Left forelimb (tissue), 1 donor: ENCODE measurements around the gene ASXL2.
"Not testable (repeated sequence)": the region's sequence is repeated elsewhere in the genome, so short reads cannot be mapped to it uniquely, and the experiment has no call there.

ENCODE experiments used
- DNase-seq: peaks from one replicate; pipeline ENCODE4 v3.0.0-alpha.2; 2018; ENCODE audit warnings: low spot score

The ASXL2 gene

DNA sequence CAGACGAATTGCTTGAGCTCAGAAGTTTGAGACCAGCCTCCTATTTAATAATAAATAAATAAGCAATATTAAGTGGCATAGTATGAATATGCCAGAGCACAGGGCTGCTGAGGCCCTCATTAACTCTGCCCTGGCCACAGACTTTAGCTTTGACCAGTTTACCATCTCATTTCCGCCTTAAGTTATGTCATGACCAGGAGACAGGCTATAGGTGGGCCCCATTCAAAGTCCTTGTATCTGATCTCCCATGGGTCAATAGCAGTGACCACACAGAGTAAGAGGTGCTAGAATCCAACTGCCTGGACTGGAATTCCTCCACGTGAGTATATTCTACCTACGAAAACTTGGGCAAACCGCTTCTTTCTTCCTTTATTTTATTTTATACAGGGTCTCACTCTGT lies 13.4 kb upstream of the ASXL2 start:
- DNase-seq, result no peak

DNA sequence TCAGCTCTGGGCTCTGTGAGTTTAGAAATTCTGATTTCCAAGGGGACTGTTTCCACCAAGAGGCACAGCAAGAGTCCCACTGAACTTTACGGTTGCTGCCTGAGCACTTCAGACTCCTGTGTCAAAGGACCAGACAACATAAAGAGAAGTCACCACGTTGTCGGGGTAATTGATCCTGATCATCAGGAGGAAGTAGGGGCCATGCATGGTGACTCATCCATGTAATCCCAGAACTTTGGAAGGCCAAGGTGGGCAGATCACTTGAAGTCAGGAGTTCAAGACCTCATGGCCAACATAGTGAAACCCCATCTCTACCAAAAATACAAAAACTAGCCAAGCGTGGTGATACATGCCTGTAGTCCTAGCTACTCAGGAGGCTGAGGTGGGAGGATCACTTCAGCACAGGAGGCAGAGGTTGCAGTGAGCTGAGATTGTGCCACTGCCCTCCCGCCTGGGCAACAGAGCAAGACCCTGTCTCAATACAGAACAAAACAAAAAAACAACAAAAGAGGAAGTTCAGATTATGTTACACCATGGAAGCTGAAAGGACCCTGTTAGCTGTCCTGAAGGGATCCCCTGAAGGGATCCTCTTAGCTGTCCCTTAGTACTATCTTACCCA lies 9.4 kb upstream of the ASXL2 start:
- DNase-seq, result no peak

DNA sequence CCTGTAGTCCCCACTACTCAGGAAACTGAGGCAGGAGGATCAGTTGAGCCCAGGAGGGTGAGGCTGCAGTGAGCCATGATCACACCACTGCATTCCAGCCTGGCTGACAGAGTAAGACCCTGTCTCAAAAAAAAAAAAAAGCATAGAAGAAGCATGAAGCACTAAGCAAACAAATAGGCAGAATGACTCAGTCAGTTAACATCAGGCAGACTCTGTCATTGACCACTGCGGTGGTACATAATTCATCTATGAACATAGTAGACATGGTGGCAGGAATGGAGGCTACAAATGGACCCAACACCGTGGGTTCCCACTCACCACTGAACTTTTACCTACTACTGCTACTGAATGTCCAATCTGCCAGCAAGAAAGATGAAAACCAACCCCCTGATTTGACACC lies 7.6 kb upstream of the ASXL2 start:
- no peak for DNase-seq

DNA sequence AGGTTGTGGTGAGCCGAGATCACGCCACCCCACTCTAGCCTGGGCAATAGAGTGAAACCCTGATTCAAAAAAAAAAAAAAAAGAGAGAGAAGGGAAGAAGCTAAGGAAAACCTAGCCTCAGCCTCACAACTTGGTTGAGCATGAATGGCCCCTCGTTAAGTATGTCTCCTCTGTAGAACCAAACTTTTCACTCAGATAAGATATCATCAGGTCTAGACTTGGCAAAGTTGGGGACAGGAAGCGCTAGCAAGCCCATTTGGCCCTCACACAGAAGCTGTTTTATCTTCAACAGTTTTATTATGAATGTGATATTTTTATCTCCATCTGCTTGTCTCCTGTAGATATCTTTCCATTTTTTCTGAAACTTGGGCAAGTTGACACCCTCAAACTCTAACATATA lies 3.5 kb upstream of the ASXL2 start:
- no peak for DNase-seq

DNA sequence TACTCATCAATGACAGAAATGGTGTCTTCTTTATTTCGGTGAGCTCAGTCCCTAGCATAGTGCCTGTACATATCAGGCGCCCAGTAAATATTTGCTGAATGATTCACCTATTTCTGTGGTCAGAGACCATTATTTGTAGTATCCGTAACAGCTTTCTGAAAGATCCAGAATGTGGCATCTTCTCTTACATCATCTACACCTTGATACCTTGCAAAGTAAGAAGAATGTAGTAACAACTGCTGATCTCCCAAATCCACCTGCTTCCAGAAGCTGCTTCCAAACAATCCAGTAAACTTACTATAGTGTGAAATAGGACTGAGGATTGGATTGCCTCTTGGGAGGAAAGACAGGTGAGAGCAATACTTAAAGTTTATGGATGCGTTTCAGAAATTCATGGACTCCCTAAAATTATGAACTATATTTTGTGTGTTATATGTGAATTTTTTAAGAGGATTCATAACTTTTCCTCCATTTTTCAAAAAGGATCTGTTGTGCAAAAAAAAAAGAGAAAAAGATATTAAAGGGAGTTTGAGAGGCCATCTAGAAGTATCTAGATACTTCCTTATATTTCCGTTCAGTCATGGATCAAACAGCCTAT lies 945 bp upstream of the ASXL2 start:
- DNase-seq, result no peak

DNA sequence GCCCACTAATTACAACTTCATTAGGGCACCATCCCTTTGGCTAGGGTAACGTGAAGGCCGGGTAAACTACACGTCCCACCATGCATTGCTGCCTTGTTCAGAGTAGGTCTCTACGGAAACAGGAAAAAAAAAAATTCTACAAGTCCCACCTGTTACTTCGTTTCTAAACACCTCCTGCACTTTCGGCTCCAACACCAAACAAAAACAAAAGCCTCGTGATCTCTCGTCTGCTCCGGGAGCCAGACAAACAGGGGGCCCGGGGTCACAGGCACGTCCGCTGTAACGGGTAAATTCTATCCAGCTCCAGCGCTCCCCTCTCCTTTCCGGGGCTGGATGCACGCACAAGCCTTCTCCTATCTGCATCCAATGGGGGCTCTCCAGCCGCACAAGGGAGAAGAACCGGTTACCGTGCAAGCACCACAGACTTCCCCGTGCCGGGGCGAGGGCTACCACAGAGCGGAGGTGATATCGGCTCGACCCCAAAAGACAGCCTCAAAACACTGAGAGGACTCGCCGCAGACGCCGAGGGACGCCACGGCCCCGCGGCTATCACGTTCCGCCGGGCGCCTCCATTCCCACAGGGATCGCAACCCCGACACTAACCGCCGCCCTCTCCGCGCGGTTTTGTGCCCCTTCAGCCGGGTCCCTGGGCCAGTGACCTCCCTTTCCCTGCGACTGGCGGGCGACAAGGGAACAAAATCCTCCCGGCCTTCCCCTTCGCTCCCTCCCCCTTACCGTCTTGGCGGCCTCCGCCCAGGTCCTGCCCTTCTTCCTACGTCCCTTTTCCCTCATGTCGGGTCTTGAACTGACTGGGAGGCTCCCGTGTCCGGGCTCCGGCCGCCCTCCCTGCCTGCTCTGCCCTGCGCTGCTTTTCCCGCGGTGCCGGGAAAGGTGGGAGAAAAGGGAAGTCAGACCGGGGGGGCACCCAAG lies 591 bp downstream of the ASXL2 start:
- peak; percentile 75 for DNase-seq

DNA sequence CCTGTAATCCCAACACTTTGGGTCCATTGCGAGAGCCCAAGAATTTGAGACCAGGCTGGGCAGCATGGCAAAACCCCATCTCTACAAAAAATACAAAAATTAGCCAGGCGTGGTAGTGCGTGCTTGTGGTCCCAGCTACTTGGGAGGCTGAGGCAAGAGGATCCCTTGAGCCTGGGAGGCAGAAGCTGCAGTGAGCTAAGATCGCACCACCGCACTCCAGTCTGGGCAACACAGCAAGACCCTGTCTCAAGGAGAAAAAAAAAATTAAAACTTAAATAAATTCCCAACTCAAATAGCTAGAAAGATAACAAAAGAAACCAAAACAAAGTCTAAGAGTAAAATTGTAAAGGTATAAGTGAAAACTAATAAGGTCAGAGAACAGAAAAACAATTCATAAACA lies 6.2 kb downstream of the ASXL2 start:
- DNase-seq, result no peak

DNA sequence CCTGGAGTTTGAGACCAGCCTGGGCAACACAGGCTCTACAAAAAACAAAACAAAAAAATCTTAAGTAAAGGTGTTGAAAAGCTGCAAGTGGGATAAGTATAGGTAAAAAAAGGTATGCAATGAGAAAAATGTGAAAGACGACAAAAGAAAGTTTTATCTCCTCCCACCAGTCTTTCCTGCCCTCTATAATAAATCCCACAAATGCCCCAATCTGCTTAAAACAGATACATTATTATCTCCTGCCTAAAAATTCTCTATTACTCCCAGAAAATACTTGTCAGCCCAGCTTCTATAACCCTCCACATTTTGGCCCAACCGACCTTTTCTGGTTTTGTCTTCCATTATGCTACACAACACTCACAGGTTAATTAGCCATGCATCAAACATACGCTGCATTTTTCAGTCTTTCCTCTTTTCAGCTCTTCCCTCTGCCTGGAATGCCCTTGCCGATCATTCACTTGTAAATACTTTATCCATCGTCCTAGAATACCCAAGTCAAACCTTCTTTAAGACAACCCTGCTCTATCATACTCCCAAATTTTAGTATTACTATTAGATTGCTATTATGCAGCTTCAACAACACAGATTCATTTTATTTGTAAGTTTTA lies 10.8 kb downstream of the ASXL2 start:
- DNase-seq, result no peak

DNA sequence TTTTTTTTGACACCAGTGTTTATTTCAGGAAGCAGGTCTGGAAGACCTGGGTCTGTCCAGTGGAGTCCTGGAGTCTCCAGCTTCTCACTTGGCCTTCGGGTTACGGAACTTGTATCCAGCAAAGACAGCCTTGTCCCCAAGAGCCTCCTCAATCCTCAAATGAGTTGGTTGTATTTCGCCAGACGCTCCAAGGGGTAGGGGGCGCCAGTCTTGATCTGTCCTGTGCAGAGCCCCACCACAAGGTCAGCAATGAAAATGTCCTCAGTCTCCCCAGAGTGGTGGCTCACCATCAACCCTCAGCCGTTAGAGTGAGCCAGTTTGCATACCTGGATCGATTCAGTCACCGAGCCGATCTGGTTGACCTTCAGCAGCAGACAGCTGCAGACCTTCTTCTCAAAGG lies 21.9 kb downstream of the ASXL2 start:
- DNase-seq, result no peak

DNA sequence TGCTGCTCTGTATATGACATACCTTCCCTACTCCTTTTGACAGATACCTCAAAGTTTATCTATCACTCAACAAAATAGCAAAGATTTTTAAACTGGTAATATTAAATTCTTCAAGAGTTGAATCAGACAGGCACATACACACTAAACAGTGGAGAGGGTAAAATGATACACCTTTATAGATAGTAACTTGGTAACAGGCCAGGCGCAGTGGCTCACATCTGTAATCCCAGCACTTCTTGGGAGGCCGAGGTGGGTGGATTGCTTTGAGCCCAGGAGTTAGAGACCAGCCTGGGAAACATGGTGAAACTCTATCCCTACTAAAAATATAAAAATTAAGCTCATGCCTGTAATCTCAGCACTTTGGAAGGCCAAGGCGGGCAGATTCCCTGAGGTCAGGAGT lies 23.2 kb downstream of the ASXL2 start:
- no peak for DNase-seq

DNA sequence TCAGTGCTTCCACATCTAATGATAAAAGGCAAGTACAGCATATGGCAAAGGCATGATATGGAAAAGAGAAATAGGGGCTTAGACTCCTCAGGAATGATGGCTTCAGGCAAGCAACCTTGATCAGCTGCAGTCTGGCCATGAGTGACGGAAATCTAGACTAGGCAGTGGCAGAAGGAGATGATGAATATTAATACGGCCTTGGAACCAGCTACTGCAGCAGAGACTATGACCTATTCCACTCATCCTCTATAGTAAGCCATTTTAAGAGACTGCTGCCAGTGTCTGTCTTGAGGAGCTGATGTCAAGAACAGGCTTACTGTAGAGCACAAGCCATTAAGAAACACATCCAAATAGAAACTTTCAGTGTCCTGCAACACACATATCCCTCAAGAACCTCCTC lies 23.7 kb downstream of the ASXL2 start:
- DNase-seq, result no peak

DNA sequence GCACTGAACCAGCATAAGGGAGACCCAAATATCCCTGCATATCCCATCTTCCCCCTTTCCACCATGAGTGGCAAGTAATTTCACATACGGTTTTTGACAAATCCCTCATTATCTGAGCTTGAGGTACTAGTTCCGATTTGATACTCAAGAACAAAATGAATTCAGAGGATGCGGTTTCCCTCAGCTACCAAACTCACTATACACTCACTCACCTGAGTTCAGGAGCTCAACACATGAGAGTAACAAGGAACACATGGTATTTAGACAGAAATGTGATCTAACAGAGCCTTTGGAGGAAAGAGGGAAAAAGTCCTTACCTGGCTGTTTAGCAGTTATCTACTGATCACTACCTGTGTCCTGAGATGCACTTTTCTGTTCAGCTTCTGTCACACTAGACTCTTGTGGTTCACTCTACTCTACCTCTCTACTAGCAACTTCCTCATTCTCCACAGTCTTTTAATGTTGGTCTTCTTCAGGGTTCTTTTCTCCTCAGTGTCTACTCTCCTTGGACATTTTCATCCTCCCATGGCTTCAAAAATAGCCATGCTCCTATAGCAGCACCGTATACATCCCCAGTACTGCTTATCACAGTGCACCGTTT lies 25.1 kb downstream of the ASXL2 start:
- DNase-seq, result no peak

DNA sequence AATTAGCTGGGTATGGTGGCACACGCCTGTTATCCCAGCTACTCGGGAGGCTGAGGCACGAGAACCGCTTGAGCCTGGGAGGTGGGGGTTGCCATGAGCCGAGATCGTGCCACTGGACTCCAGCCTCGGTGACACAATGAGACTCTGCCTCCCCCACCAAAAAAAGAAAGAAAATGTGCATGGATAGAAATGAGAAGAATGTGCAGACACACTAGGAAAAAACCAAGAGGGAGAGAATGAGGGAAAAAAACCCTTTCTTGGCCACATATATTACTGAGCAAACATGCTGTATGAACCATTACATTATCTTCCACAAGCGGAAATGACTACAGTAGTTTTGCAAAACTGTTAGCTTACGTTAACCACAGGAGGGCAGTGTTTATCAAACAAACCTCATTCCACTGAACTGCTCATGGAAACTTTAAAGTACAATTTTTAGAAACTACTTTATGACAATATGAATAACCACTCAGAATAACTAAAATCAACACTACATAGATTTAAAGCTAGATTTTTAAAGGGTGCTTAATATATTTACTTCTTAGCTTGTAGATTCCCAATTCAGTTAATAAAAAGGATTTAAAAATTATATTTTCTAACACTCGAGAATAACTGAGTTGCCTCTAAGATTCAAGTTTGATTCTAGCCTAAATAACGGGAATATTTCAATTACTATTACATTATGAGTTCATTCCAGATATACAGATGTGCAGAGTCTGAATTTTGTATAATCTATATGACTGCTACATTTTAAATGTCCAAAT lies 26.4 kb downstream of the ASXL2 start:
- no peak for DNase-seq

DNA sequence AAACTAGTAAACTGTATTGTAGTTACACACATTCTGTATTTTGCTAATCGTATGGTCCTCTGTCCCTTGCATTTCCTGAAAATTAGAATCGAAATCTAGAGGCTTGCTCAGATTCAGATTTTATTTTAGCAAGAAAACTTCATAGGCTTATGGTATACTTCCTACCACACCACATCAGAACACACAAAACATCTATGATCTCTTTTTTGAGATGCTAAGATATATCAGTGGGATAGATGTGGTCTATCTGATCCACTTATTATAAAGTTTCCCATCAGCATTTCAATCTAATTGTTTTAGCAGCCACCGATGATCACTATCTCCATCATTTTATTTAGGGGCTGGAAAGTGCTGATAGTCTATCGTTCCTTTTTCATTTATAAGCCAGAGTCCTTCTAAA lies 27.9 kb downstream of the ASXL2 start:
- DNase-seq, result not testable (repeated sequence)

DNA sequence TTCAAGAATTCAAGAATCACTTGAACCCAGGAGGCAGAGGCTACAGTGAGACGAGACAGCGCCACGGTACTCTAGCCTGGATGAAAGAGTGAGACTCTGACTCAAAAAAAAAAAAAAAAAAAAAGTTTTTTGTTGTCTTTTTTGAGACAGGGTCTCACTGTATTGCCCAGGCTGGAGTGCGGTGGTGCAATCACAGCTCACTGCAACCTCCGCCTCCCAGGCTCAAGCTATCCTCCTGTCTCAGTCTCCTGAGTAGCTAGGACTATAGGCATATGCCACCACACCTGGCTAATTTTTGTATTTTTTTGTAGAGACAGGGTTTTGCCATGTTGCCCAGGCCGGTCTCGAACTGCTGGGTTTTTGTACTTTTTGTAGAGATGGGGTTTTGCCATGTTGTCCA lies 28.9 kb downstream of the ASXL2 start:
- not testable (repeated sequence) for DNase-seq

DNA sequence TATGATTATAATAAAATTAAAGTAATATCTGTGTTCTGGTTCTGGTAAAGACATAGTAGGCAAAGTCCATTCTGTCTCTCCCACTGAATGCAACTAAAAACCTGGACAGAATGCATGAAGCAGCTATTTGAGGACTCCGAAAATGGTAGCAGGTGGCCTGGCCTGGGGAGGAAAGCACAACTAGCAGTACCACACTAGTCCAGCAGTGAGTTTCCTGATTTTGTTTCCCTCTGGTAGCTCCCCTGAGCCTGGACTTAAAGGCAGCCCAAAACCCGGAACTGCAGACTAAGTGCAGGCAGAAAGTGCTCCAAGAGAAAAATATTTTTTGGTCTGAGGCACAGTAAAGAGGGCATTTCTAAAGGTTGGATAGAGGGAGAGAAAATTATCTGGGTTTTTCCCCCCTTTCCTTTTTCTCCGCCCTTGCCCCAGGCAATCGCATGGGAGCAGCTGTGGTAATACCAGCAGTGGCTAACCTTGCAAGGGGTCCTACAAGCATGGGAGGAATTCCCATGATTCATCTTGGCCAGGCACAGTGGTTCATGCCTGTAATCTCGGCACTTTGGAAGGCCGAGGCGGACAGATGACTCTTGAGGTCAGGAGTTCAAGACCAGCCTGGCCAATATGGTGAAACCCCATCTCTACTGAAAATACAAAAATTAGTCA lies 32.3 kb downstream of the ASXL2 start:
- DNase-seq, result no peak

DNA sequence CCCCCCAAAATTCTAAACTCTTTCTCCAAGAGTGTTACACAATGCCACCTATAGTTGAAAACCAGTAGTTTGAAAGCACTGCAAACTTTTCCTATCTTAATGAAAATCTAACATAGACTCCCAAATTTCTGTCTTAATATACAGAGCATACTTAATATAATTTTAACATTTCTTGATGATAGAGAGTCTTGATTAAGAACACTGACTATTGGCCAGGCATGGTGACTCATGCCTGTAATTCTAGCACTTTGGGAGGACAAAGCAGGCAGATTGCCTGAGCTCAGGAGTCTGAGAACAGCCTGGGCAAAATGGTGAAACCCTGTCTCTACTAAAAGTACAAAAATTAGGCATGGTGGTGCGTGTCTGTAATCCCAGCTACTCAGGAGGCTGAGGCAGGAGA lies 34.2 kb downstream of the ASXL2 start:
- no peak for DNase-seq

DNA sequence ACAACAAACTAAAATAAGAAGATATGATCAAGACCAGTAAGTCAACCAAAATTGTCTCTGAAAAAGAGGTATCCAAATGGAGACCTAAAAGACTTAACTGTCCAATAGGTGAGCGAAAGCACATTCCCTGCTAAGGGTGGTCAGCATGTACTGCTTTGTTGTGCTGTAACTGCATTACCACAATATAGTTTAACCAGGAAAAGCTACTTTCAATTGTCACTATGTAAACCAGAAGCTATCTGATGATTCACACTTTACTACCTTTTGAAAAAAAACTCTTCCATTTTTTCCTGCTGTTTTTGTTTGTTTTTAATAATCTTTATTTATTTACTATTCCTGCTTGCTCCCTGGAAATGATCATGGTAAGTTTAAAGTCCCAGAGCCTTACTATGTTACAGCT lies 36.1 kb downstream of the ASXL2 start:
- no peak for DNase-seq

DNA sequence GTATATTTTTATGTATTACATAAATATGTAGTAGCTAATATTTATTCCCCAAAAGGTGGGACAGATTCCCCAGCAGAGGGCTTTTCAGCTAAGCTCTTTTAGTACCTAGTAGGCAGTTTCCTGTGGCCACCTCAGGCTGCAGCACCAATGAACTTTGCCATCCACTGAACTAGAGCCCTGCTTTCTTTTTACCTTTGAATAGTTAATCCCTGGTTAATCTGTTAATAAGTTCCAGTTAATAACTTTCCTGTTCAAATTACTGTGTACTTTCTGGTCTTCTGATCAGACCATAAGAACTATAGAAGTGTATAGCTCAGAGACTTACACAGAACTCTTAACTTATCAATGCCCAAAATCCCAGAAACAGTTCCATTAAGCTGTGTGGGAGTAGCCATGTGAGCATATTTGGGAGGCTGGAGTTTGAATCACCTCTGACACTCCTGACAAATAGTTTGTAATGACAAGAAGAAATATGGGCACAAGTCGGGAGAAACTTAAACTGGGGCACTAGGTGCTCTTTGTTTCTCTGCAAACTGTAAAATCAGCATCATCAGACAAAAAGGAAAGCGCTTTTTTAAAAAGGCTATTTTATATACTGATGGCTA lies 40.0 kb downstream of the ASXL2 start:
- no peak for DNase-seq

DNA sequence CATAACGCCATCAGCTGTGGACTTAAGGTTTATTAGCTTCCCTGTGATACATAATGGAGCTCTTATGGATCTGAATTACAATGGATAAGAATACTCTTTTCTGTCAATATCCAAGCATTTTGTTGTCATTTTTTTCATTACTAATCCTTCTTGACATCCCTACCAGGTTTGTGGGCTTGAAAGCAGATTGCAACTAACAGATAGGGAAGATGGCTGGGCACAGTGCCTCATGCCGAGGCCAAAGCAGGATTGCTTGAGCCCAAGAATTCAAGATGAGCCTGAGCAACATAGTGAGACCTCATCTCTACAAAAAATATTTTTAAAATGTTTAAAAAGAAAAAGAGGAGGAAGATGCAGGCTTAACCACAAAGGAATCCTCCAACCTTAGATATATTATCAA lies 42.4 kb downstream of the ASXL2 start:
- DNase-seq, result no peak

DNA sequence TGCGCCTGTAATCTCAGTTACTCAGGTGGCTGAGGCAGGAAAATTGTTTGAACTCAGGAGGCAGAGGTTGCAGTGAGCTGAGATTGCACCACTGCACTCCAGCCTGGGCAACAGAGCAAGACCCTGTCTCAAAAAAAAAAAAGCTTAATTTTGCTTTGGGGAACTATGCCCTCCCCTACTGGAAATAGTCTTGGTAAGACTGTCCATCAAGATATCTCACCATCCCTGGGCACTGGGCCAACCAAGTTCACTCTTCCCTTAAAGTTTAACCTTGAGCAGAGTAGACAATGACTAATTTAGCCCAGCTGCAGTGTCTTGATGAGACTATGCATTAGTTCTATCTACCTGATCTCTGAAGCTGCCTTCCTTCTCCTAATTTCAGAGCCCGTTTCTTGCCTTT lies 44.7 kb downstream of the ASXL2 start:
- DNase-seq, result no peak
